CD4-positive, alpha-beta T cell treated with Interleukin-10 for 1 hour (primary cell): ENCODE data around the gene B3GNT9.

Source experiments
- DNase-seq: peaks from one replicate; pipeline ENCODE4 v3.0.0-alpha.2; 2020

The B3GNT9 gene

GRCh38 chr16:67184995-67185650 is 34.3 kb upstream of the B3GNT9 start:
- DNase-seq: peak; percentile 85

GRCh38 chr16:67184453-67184994 is 33.7 kb upstream of the B3GNT9 start:
- DNase-seq: no peak

GRCh38 chr16:67183627-67184452 is 33.0 kb upstream of the B3GNT9 start, which contains the start of gene MATCAP1:
Gene MATCAP1, minus strand, starts transcription at chr16:67183963. Its CDS starts 3,353 bp downstream, at chr16:67180610.
- peak; percentile 98 for DNase-seq

GRCh38 chr16:67183284-67183626 is 32.5 kb upstream of the B3GNT9 start:
- DNase-seq: no peak

- DNase-seq: no peak
These were observed 31.5 kb upstream of the B3GNT9 start for GRCh38 chr16:67182288-67182687.

- no peak for DNase-seq
These were observed 30.5 kb upstream of the B3GNT9 start for GRCh38 chr16:67181346-67181745.

GRCh38 chr16:67180166-67180565 is 29.4 kb upstream of the B3GNT9 start:
- no peak for DNase-seq

GRCh38 chr16:67179421-67180080 is 28.8 kb upstream of the B3GNT9 start:
- peak; percentile 26 for DNase-seq

- DNase-seq: peak; percentile 77
These were observed 27.2 kb upstream of the B3GNT9 start for GRCh38 chr16:67177743-67178699.

- no peak for DNase-seq
These were observed 25.9 kb upstream of the B3GNT9 start for GRCh38 chr16:67176662-67177061.

- DNase-seq: no peak
These were observed 24.0 kb upstream of the B3GNT9 start for GRCh38 chr16:67174706-67175231.

- peak; percentile 77 for DNase-seq
These were observed 23.3 kb upstream of the B3GNT9 start for GRCh38 chr16:67173808-67174705.

GRCh38 chr16:67173323-67173722 is 22.5 kb upstream of the B3GNT9 start:
- no peak for DNase-seq

- DNase-seq: no peak
These were observed 20.3 kb upstream of the B3GNT9 start for GRCh38 chr16:67170949-67171649.

GRCh38 chr16:67170168-67170948 is 19.6 kb upstream of the B3GNT9 start, which contains the start of gene NOL3:
Gene NOL3, plus strand, starts transcription at chr16:67170538.
- peak; percentile 39 for DNase-seq

- peak; percentile 47 for DNase-seq
These were observed 18.9 kb upstream of the B3GNT9 start for GRCh38 chr16:67169642-67170167.

- no peak for DNase-seq
These were observed 18.2 kb upstream of the B3GNT9 start for GRCh38 chr16:67169011-67169451.

GRCh38 chr16:67167588-67167987 is 16.8 kb upstream of the B3GNT9 start:
- no peak for DNase-seq

- no peak for DNase-seq
These were observed 15.9 kb upstream of the B3GNT9 start for GRCh38 chr16:67166598-67167168.
